NCI-H1105 (cell line): ENCODE measurements around the gene PIP5K1B.

Experiments used
- DNase-seq: peaks from one replicate; lab custom pipeline; 2025; lab: John Stamatoyannopoulos, UW

PIP5K1B gene

DNA sequence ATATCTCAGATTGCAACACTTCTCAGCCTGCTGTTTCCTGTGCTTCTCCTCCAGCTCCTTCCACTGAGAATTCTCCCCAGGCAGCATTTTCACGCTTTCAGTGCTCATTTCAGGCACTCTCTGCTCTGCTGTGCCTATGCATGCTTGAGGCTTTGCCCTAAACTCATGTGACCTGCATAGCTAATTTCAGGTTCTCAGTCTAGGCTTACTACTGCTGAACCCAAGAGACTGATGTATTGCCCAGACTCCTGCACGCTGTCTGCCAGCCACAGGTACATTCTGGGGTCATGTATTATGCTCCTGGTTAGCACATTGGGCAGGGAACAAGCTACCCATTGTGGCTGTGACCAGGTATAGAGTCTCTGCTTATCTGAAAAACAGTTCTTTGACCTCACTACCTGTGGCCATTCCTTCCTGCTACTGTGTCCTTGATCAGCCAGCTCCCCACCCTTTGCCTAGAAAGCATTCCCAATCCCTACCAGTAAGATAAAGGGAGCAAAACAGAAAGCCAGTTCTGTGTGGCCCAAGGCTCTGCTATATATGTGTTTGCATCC, 34.7 kb downstream of the PIP5K1B start:
- DNase-seq, result no peak

DNA sequence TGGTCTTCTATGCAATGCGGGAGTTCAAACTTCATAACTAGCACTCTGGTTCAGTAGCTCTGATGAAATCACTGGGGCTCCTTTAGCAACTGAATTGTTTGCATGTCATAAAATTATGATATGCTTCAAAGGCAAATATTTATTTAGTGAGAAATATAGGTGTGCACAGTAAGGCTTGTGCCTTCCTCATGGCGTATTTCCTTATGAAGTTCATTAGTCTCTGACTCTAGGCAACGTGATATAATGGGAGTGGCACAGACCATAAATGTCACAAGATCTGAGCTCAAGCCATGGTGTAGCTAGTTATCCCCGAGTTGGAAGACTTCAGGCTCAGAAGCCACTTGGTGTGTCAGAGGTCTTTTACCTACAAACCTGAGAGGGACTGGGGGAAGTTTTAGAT, 35.5 kb downstream of the PIP5K1B start:
- no peak for DNase-seq

DNA sequence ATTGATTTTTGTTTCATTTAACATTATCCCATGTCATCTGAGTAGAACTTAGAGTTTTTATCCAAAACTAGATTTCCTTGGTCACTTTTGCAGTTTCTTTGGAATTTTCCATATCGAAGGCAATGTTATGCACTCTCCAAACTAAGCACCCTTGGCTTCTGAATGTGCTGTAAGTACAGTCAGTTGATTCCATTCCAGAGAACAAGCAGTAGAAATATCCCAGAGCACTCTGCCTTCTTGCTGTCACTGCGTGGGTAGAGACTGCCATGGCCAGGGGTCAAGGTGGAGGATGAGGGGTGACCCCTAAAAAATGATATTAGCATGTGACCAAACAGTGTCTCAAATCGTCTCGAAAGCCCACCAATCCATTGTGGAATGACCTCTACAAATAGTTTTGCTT, 36.2 kb downstream of the PIP5K1B start:
- DNase-seq, result no peak

DNA sequence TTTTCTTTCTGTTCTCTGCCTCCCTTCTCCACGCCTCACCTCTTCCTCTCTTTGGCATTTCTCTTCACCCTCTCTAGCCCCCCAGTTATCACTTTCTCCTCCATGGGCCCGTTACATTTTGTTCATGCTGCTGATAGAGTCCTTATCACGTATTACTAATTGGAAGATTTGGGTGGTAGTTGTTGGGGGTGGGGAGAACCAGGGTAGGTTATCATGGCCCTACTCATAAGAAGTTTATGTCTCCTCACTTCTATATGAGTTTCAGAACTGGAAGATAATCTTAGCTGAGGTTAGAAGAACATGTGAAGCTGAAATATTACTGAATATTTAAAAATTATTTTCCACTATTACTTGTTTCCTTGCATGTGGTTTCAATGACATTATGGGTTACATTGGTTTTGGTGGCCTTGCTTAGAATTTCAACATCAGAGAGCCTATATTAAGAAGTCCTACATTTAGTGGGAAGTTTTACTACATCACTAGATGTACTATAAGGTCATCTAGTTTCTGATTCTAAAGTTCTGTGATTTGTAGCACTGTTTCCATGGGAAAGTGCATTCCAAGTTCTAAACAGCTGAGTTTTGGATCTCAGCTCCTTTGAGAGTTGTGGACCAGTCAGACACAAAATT, 36.8 kb downstream of the PIP5K1B start:
- no peak for DNase-seq

DNA sequence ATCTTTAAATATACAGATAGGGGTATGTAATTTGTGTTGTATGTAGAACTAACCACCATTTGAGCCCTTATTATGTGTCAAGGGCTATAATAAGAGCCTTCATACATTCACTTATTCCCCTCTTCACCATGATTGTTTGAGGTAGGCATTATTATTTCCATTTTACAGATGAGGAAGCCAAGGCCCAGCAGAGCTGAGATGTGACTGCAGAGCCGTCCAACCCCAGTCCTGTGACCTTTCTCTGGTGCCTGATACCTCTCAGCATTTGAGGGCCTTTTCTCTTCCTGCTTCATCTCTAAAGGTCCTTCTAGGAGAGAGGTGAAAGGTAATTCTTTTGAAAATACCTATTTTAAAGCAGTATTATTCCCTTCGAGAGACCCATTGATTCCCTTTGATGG, 37.3 kb downstream of the PIP5K1B start:
- DNase-seq, result no peak

DNA sequence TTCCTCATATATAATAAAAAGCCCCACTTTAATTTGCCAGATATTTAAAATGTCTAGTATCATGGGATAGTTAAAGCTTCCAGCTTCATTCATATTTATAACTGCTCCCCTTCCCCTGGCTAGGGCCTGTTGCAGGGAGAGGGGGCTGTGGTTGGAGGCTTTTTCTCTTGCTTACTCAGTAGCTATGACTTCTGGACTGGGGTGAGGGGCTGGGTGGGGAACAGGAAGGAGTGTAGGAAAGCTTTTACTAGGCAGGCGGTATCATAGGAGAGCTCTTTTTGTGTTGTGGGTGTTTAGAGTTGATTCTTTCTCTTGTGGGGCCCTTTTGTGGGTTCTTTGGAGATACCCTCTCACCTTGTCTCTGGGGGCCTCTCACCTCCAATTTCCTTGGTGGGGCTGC, 39.4 kb downstream of the PIP5K1B start:
- no peak for DNase-seq

DNA sequence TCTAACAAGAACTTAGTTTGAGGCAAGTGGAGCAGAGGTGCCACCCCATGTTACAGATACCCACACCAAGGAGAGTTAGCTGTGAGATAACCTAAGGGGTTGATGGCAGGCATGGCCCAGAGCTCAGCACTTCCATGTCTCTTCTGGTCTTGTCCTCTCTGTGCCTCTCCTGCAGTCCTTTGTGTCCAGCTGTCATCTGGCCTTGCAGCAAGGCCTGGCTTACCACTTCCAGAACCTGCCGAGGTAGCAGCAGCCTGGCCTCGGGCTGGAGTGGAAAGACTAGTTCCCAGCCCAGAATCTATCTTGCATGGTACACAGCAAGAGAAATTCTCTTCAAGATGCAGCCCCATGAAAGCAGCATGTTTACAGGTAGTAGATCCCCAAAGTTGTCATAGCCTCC, 41.5 kb downstream of the PIP5K1B start:
- no peak for DNase-seq

DNA sequence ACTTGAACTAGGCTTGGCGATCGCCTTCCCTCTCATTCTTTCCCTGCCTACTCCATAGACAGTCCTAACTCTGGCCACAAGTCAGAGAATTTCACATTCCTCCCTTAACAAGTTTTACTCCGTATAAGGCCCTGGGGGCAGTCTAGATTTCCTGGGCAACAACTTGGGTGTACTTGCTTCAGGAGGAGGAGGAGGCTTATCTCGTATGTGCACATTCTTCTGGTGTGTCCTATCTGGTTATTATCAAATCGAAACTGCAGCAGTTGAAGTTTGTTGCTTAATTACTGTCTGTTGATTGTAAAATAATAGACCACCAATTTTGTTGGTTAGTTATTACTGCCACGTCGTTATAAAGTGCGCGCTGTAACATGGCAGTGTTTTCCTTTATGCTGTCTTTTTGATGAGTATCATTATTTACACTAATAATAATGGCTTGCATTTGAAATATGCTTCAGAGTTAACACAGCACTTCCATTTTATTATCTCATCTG, 42.0 kb downstream of the PIP5K1B start:
- no peak for DNase-seq

DNA sequence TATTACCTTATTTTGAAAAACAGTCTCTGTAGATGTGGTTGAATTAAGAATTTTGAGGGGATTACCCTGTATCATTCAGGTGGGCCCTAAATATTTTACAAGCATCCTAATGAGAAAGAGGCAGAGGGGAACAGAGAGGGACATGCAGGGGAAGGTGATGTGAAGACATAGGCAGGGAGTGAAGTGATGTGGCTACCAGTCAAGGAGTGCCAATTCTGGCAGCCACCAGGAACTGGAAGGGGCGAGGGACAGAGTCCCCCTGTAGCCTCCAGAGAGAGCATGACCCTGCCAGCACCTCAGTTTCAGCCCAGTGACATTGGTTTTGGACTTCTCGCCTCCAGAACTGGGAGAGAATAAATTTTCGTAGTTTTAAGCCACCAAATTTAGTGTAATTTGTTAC, 44.1 kb downstream of the PIP5K1B start:
- DNase-seq, result no peak

DNA sequence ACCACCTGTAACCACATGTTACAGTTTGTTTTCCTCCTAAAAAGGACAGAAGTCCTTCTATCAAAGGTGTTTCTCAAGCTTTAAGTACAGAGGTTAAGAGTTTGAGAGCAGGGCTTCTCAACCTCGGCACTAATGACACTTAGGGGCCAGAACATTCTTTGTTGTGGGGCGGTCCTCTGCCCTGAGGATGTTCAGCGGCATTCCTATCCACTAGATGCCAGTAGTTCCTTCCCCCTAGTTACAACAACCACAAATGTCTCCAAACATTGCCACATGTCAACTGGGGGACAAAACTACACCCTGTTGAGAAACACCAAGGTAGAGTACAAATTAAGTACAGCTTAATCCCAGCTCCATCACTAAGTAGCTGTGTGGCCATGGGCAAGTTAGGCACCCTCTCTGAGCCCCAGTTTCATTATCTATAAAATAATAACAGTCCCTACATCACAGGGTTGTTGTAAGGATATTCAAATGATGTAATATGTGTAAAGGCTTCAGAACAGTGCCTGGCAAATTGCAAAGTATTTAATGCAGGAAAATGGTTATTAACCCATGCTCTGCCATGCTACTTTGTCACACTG, 44.6 kb downstream of the PIP5K1B start:
- DNase-seq, result no peak

DNA sequence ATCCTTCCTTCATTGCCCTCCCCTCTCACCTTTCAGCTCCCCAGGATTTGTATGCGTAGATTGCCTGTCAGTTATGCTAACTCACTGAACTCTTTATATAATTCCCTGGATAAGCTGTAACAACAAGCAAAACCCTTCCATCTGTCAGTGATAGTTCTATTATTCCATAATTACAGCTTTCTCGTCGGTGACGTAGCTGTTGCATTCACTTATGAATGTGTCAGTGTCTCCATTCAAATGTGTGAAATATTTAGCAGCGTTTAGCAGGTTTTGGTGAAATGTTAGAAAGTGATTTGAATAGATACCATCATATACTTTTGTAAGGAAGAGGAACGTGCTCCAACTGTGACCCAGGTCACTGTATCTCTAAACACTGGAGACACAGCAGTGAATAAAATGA, 45.2 kb downstream of the PIP5K1B start:
- no peak for DNase-seq

DNA sequence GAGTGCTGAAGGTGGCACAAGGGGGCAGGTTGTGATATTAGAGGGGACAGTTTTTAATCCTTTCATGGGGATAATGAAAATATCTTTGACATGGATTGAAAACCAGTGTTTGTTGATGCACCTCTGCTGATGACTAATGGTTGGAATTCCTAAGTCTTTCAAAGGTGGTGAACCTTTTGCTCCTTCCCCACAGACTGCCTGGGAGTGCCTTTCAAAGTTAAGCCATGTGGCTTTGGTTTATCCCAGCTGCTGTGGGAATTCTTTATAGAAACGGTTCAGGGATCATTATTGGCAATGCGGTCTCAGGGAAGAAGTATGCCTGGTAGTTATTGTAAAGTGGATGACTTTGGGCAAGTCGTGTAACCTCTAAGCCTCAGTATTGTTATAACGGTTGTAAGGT, 45.7 kb downstream of the PIP5K1B start:
- DNase-seq, result no peak

DNA sequence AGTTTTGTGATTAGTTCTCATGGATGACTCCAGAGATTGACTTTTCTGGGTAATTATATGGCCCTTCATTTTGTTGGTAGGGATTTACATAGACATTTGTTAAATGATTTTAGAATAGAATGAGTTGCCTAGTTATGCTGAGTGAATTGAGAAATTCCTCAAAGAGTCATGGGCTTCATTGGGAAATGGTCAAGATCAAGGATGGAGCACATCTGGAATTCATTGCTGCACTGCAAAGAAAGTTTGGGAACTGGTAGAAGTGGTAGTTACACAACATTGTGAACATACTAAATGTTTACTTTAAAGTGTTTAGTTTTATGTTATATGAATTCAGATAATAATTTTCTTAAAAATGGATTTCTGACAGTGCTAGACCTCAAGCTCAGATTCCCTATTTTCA, 46.5 kb downstream of the PIP5K1B start:
- DNase-seq, result no peak

DNA sequence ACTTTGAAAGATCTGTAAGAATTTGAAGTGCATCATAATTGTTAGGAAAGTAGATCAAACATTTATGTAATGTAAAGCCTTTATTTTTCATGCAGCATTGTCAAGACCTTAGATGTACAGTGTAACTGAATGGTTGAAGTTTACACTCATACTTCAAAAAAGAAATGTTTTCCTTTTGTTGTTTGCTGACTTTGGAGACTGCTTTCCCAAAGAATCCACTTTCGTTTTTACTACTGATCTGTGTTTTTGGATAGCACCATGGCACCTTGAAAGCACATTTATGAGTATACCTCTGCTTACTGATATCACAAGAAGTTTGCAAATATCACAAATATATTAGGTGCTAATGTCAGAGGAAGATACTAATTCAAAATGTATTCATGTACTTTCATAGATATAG, 50.0 kb downstream of the PIP5K1B start:
- DNase-seq, result no peak

DNA sequence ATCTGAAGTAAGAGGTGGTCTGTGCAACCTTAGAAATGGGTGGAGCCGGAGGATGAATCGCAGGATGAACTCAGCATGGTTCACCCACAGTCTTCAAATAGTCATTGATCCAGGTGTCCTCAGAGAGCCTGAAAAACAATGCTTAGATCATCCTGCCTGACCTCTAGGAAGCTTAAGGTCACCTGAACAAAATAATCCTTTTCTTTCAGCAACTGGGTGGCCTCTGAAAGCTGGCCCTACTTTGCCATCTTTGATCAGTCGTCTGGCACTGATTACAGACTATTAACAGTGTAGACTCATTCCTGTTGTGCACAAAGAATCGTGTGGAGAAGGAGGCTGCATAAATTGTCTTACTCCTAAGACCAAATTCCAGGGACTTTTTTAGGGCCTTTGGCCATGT, 50.7 kb downstream of the PIP5K1B start:
- DNase-seq, result no peak

DNA sequence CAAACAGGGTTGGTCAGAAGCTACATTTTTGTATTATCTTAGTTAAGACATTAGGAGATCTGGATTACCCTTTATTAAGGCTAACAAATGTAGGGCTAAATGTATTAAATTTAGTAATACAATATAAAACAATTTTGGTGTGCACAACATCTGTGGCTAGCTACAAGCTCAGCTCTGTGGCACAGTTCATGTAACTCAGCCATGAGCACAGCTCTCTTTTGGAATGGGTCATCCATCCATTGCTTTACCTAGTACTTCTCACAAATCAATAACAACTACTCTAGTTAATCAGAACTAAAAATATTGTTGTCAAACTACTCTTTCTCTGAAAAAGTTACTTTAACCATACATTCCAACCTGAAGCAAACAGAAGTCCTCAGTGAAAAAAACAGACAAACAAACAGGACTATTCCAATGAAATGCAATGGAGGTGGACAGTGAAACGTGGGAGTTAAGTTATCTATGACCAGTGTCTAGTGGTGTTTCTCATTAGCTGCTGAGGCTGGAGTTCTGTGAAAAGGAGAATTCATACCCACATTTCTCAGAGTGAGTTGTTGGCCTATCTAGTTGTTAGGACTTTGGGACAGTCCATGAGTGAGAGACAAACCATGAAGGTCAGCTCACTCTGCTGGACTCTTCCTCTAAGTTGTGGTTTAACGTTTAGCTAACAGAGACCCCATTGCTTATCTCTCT, 55.1 kb downstream of the PIP5K1B start:
- no peak for DNase-seq

DNA sequence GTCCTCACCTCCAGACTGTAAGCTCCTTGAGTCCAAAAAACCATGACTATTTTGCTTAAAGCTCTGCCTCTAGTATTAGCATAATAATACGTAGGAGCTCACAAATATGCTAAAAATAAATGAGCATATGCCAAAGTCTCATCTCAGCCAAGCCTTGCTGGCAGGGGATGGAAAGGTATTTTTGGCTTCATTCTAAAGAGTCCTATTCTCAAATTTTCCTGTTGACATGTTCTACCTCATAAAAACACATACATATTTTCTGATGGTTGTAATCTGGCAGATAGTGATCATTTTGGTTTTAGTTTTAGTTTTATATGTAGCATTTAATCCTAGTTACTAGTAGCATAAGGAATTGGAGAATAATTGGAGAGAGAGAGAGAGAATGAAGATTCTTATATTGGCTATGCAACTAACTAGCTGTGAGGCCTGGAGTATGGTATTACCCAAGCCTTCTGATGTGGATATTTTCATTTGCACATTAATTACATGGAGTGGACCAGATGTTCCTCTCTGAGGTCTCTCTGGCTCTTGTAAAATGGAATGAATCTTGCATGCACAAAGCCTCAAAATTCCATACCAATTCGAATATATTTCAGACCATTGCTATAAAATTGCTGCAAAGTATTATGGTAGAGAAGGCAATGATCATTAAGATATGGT, 55.8 kb downstream of the PIP5K1B start:
- DNase-seq, result no peak

DNA sequence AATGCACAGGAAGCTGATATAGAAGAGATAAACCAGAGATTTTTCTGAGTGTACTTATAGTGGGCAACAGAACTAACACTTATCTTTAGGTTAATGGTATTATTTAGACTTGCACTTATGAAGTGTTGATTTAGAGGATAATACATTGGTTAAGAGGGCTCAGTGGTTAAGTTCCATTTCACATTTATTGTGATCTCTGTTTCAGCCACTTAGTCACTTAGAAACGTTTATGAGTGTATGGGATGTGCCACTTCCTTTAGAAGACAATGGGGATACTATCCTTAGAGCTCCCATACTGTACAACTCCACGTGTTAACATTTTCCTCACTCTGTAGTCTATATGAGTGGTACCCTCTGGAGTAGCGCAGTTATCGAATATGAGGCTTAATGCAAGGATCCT, 57.5 kb downstream of the PIP5K1B start:
- no peak for DNase-seq

DNA sequence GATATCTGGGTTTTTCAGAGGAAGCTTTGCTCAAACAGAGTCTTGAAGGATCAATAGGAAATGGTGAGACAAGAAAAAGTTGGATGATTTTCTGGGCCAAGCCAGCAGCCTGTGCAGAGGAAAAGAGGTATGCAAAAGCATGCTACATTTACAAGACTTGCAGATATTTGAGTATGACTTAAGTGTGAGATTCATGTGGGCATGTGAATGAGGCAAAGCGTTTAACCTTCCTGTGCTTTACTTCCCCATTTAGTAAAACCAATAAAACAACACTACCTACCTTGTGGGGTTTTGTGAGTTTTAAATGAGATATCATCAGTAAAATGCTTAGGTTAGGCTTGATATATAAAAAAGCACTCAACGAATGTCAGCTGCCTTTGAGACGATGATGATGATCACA, 58.1 kb downstream of the PIP5K1B start:
- DNase-seq, result no peak

DNA sequence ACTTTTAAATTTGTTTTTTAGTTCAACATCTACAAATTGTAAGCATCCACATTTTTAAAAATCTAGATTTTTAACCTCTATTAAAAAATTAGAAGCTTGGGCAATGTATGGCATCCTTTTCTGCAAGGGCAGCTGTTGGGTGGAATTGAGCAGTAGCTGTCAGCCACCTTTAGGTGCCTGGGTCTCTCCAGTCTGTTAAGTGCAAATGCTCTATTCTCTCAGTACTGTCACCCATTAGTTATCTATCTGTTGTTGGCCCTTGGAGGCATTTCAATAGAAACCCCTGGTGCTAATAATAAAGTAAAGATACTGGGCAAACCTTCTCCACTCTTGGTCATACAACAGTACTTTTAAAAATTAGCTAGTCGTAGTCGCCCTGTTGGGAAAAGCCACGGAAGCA, 63.6 kb downstream of the PIP5K1B start:
- no peak for DNase-seq

DNA sequence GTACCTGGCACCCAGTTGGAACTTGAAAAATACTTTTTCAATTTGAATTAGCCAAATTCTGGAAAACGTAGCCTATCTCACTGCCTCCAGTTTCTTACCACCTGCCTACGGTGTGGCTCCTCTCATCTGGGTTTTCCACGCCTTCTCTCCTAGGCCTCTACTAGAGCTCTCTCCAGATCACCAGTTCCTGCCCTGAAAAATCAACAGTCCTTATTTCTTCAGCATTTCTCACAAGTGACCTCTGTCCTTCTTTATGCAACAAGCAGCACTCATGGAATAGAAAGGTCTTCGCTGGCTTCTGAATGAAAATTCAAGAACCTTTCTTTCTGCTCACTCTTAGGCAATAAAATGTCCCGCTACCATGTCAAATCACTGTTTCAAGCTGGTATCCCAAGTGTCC, 64.8 kb downstream of the PIP5K1B start:
- no peak for DNase-seq

DNA sequence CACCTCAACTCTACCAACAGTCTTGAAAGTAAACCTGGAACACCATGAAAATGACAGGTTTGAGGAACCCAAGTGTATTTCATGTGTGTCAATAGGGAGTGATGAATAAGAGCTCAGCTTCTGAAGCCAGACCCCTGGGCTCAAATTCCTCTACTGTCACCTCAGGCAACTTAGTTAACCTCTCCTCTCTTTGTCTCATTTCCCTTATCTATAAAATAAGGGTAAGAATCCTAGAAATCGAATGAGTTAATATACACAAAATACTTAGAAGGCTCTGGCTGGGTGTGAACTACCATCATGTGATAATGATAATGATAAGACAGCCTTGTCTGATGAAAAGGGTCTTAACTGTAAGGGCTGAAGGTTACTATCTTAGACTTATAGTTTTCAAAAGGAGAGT, 66.3 kb downstream of the PIP5K1B start:
- no peak for DNase-seq
